Nephron progenitor cell (in vitro differentiated cells): Measurements from ENCODE around the gene CIB2.

Source experiments
- DNase-seq: peaks from one replicate; pipeline ENCODE4 v3.0.0; 2021
- H3K27ac Mint-ChIP-seq: 2 replicates; pipeline ENCODE4 v1.8.0; 2021; ENCODE audit warnings: mild to moderate bottlenecking, moderate library complexity, mixed read lengths
- H3K27me3 Mint-ChIP-seq: 2 replicates; pipeline ENCODE4 v1.8.0; 2021; ENCODE audit warnings: mild to moderate bottlenecking, low read depth, mixed read lengths; ENCODE audit not compliant: poor library complexity
- H3K36me3 Mint-ChIP-seq: 2 replicates; pipeline ENCODE4 v1.8.0; 2021; ENCODE audit warnings: low read depth, mixed read lengths
- H3K4me1 Mint-ChIP-seq: 2 replicates; pipeline ENCODE4 v1.8.0; 2021; ENCODE audit warnings: mixed read lengths
- H3K4me3 Mint-ChIP-seq: 2 replicates; pipeline ENCODE4 v1.8.0; 2021; ENCODE audit warnings: mild to moderate bottlenecking, moderate library complexity, mixed read lengths
- H3K9me3 Mint-ChIP-seq: 2 replicates; pipeline ENCODE4 v1.8.0; 2021; ENCODE audit warnings: mild to moderate bottlenecking, moderate library complexity, mixed read lengths
- TF ChIP-seq, protein P1 (sequence below): fragments of 200-600 bp; sonication (generic); IDR thresholded peaks from 2 replicates; pipeline ENCODE4 v1.5.0; 2021; ENCODE audit warnings: antibody characterized with exemption

The CIB2 gene

DNA sequence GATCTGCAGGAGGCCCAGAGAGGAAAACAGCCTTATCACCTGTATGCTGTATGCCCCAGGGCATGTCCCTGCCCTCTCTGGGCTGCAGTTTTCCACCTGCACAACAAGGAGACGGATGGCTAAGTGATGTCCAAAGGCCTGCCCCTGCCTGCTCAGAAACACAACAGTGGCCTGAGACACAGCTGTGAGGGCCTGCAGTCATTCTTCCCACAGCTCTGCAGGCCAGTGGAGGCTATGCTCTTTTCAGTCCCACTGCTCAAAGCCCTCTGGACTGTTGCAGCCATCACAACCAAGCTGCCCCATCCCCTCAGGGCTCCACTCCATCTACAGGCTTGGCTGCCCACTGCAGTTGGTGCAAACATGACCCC lies 48.5 kb downstream of the CIB2 start:
- Mint-ChIP-seq H3K4me1 (peaks cover 5% of the 10 kb centered on the region), H3K36me3 (no peaks in the 10 kb centered on the region), H3K27me3 (peaks cover 7% of the 10 kb centered on the region), H3K9me3 (no peaks in the 10 kb centered on the region), H3K4me3 (no peak overlapping the region), H3K27ac (no peak overlapping the region)
- TF ChIP-seq, protein P1, sequence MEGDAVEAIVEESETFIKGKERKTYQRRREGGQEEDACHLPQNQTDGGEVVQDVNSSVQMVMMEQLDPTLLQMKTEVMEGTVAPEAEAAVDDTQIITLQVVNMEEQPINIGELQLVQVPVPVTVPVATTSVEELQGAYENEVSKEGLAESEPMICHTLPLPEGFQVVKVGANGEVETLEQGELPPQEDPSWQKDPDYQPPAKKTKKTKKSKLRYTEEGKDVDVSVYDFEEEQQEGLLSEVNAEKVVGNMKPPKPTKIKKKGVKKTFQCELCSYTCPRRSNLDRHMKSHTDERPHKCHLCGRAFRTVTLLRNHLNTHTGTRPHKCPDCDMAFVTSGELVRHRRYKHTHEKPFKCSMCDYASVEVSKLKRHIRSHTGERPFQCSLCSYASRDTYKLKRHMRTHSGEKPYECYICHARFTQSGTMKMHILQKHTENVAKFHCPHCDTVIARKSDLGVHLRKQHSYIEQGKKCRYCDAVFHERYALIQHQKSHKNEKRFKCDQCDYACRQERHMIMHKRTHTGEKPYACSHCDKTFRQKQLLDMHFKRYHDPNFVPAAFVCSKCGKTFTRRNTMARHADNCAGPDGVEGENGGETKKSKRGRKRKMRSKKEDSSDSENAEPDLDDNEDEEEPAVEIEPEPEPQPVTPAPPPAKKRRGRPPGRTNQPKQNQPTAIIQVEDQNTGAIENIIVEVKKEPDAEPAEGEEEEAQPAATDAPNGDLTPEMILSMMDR: no peak
- DNase-seq: no peak

DNA sequence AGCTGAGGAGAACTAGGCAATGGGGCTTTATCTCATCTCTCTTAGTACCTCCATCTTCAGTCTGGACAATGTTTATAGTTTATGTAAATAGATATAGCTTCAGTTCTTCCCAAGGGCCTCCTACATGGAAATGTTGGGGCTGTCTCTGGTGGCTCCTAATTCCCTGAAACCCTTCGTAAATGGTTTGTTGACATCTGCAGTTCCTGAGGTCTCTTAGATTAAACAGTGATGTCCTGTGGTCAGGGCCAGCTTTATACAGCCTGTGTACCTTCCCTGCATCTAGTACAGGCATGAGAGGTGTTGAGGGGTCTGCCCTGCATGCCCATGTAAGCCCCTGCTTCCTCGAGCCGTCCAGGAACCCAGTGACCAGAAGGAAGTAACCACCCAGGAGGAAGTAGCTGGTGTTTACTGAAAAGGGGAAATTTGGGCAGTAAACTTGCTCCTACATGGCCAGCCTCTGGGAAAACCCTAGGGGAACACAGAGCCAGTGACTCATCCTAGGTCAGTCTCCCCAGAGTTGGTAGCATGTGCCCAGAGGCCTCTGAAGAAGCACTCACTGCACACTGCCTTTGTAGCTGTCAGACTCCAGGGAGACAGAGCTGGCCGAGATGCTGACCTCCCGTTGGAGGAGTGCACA lies 49.0 kb downstream of the CIB2 start:
- Mint-ChIP-seq H3K4me3 (no peak overlapping the region), H3K4me1 (peaks cover 5% of the 10 kb centered on the region), H3K36me3 (no peaks in the 10 kb centered on the region), H3K27ac (peak overlapping the region; percentile 4), H3K9me3 (no peaks in the 10 kb centered on the region), H3K27me3 (peaks cover 7% of the 10 kb centered on the region)
- TF ChIP-seq, protein P1: no peak
- no peak for DNase-seq

DNA sequence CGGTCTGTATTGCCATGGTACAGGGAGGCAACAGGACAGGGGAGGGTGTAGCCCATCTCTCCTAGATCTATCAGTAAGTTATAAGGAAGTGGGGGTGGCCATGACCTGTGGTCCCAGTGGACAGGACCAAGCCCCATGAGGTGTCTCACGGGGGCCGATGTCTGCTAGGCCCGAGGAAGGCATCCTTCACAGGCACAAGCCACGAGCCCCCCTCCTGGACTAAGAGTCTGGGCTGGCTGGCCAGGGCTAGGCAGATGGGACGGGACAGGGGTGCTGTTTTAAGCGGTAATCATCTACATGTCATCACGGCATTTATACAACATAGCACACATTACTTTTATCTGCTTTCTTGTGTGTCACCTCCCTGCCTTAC lies 51.2 kb downstream of the CIB2 start:
- no peak for DNase-seq
- no peak overlapping the region for H3K27ac Mint-ChIP-seq
- TF ChIP-seq, protein P1: no peak
- H3K9me3 Mint-ChIP-seq: no peaks in the 10 kb centered on the region
- H3K4me3 Mint-ChIP-seq: no peak overlapping the region
- no peaks in the 10 kb centered on the region for H3K36me3 Mint-ChIP-seq
- H3K4me1 Mint-ChIP-seq: peaks cover 16% of the 10 kb centered on the region
- peaks cover 7% of the 10 kb centered on the region for H3K27me3 Mint-ChIP-seq

DNA sequence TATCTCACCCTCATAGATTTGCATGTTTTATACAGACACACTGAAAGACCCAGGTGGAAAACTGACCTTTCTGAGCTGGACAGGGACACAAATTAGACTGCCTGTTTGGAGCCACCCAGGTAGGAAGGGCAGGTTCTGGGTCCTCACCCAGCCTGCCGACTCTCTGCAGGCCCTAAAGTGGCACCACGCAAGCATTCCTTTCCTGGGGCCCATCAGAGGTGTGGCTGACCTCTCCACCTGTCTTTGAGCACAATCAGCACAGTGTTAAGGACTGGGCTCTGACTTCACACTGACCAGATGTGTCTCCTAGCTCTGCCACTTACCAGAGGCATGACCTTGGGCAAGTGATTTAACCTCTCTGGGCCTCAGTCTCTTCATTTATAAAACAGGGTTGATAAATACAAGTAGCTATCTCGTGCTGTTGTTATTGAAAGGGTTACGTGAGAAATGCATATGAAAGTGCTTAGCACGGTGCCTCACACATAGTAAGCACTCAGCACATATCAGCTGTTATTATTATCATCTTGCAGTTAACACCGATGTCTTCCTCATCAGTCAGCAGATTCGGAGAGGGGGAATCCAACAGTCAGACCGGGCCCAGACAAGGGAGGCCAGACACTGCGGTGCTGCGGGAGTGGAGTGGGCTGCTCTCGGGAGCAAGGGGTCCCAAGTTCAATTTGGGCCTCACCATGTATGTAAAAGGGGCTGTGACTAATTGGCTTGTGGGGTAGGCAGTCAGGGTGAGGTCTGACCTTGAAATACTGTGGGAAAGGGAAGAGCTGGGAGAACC lies 51.8 kb downstream of the CIB2 start:
- Mint-ChIP-seq H3K36me3 (no peaks in the 10 kb centered on the region), H3K4me3 (no peak overlapping the region), H3K27ac (no peak overlapping the region), H3K4me1 (peaks cover 16% of the 10 kb centered on the region), H3K27me3 (peaks cover 7% of the 10 kb centered on the region), H3K9me3 (no peaks in the 10 kb centered on the region)
- no peak for DNase-seq
- TF ChIP-seq, protein P1: no peak

DNA sequence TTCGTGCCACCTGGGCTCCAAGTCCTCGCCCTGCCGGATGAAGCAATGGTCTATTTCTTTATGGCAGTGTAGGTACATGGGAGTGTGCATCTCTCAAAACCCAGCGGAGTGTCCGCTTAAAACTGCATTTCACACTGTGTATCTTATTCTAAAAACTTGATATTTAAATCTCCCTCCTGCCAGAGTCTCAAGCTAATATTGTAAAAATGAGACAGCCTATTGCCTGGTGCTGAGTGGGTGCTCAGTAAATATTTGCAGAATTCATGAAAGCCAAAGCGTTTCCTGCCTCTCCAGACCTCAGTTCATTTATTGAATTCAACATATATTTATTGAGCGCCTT lies 53.4 kb downstream of the CIB2 start:
- H3K9me3 Mint-ChIP-seq: no peaks in the 10 kb centered on the region
- H3K4me1 Mint-ChIP-seq: peaks cover 19% of the 10 kb centered on the region
- DNase-seq: no peak
- no peaks in the 10 kb centered on the region for H3K36me3 Mint-ChIP-seq
- TF ChIP-seq, protein P1: no peak
- H3K4me3 Mint-ChIP-seq: peak overlapping the region; percentile 77
- no peak overlapping the region for H3K27ac Mint-ChIP-seq
- H3K27me3 Mint-ChIP-seq: peaks cover 7% of the 10 kb centered on the region
